Left hindlimb (tissue), 1 donor: ENCODE measurements around the gene DAPK1.

Source experiments
- DNase-seq: peaks from one replicate; pipeline ENCODE4 v3.0.0-alpha.2; 2018

DAPK1 gene

DNA sequence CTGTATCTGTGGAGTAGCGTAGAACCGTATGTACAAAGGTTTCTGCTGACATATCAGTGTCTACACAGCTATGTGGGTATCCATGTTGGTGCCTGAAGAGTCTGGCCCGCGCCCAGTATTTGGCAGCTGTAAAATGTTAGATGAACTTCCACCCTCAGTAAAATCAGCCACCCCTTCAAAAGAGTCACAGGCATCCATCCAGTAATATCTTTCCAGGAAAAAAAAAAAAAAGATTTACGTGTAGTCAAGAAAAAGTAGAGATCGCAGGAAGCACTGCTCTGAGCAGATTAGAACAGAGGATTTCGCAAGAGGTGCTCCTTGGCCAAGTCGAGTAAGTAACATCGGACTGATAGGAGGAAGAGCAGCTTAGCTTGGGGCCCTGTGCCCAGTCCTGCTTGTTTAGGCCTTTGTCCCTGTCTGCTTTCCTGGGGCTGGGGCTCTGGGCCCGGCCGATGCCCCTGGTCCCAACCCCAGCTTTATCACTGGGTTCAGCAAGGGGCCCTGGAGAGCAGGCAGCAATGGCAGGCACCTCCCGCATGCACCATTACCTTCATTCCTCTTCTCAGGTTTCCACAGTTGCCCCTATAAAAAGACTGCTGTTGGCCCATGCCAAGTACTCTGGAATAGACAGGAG, 21.2 kb downstream of the DAPK1 start:
- no peak for DNase-seq

DNA sequence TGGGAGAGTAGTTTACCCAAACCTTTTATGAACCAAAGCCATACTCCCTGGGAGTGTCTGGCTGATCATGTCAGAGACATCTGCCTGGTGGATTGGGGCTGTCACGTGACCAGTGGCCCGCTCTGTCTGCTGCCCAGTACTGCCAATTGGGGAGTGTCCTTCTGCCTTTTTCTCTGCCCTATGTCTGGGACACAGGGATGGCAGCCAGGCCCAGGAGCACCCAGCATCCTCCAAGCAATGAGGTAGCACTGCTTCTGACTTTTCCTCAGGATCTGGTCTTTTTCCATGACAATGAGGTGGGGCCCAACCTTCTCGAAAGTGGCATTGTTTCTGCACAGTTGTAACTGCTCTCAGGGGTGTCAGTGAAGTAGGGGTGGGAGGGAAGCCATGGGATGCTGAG, 21.8 kb downstream of the DAPK1 start:
- DNase-seq: no peak

DNA sequence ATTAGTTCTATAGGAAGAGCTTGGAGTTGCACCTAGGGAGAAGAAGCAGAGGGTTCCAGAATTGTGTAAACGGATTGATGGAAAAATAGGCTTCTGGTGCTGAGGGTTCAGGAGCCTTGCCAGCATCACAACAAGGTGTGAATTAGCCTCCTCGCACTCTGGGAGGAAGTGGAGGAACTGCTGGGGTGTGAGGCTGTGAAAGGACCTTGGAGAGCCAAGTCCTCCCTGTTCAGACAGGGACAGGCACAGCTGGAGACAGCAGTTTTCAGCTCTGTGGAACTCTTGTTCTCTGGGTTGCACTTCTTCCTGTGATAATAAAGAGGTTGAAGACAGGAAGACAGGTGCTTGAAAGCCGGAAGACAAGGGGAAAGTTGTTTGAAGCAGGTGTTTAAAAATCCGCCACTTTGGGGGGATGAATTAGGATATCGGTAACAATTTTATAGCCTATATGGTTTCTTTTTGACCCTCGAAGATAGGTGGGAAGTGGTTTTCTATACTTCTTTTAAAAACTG, 22.6 kb downstream of the DAPK1 start:
- no peak for DNase-seq

DNA sequence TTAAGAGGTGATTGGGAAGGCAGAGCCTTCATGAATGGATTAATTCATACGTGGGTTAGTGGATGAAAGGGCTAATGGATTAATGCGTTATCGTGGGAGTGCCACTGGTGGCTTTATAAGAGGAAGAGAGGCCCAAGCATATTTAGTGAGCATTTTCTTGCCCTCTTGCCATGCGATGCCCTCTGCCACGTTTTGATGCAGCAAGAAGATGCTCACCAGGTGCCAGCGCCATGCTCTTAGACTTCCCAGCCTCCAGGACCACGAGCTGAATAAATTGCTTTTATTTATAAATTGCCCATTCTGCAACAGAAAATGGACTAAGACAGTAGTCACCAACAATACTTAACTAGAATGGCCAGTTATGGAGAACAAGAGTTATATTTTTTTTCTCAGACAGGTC, 24.2 kb downstream of the DAPK1 start:
- no peak for DNase-seq

- no peak for DNase-seq
Observed at GRCh38 chr9:87524061-87524460, 26.4 kb downstream of the DAPK1 start.

GRCh38 chr9:87525546-87526303, 28.1 kb downstream of the DAPK1 start:
- DNase-seq: no peak

DNA sequence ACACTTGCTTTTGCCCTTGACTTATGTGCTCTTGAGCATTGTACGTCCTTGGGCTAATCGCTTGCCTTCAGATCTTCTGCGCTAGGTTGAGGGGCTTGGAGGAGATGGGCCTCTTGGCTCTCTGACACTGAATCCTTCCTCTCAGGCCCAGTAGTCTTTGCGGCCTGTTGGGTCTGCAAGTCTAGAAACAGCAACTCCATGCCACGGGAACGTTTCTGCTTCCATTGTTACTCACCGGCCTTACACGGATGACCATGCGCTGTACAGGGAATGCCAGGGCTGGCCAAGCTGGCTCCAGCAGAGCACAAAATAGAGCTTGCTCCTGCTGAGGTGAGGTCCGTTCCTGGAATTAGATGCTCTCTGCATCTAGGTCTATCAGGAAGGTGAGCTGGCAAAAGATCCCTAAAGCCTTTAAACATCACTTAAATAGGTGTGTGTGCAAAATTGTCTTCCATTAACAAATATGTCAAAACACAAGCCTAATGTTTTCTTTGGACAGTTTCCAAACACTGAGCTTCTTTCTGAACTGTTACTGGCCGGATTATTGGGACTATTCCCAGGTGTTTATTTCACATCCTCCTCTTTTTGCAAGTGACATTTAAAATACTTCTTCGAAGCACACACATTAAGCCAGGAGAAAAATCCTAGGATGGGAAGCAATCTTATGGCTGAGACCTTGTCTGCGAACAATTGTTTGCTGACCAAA, 29.7 kb downstream of the DAPK1 start:
- no peak for DNase-seq

- no peak for DNase-seq
Observed at GRCh38 chr9:87528969-87529368, 31.3 kb downstream of the DAPK1 start.

- no peak for DNase-seq
Observed at GRCh38 chr9:87529671-87530070, 32.0 kb downstream of the DAPK1 start.

DNA sequence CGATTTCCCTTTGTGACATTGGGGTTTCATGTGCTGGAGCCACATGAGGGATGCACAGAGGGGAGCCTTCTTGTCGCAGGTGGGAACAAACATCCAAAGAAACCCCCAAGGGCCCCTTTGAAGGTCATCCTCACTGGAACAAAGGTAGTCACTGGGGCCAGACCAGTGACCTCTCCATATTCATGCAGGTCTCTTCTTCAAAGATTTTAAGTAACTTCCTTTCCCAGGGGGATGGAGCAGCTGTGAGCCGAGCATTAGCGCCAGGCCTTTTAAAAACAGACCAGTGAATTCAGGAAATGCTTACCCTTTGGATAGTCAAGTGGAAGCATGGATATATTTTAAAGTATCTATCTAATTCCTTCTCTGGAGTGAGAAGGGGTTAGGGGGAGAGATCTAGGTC, 33.0 kb downstream of the DAPK1 start:
- no peak for DNase-seq

- DNase-seq: no peak
Observed at GRCh38 chr9:87531370-87532295, 34.0 kb downstream of the DAPK1 start.

GRCh38 chr9:87533271-87533670, 35.6 kb downstream of the DAPK1 start:
- DNase-seq: no peak

- no peak for DNase-seq
Observed at GRCh38 chr9:87534036-87534435, 36.4 kb downstream of the DAPK1 start.

DNA sequence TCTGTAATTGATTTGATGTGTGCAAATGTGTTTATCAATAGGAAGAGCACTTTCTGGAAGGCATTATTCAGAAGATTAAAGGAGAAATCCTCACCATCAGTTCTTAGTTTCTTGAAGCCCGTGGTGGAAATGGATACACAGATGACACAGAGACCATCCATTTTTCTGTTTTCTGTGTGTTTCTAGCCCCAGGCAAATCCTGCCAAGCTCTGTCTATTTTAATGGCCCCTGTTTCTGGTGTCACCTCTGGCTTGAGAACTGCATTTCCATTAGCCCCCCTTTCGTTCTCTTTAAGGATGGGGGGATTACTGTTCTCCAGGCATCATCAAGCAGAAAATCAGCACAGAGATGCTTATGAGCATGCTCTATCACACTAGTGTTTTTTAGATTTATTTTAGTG, 37.3 kb downstream of the DAPK1 start:
- no peak for DNase-seq

GRCh38 chr9:87535817-87536539, 38.3 kb downstream of the DAPK1 start:
- DNase-seq: no peak

GRCh38 chr9:87537625-87538024, 40.0 kb downstream of the DAPK1 start:
- no peak for DNase-seq

DNA sequence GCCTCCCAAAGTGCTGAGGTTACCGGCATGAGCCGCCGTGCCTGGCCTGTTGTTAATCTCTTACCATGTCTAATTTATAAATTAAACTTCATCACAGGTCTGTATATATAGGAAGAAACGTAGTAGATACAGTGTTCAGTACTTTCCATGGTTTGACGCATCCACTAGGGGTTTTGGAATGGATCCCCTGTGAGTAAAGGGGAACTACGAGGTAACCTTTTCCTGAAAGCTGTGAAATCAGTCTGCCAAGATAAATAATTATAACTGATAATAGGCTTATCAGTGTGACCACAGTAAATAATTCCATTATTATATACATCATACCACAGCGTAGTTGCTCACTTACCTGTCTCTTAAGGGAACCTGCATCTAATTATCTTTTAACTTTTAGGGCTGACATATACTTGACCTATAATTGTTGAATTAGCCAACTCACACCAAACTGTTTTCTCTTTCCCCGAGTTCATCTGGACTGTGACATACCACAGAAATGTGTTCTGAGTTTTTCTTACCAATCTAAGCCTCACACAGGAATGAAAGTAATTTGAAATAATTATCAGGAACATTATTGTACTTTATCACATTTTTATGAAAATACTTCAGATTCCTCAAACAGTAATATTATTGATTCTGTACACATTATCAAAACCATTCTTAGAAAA, 42.9 kb downstream of the DAPK1 start:
- no peak for DNase-seq

- DNase-seq: no peak
Observed at GRCh38 chr9:87541663-87542062, 44.0 kb downstream of the DAPK1 start.

DNA sequence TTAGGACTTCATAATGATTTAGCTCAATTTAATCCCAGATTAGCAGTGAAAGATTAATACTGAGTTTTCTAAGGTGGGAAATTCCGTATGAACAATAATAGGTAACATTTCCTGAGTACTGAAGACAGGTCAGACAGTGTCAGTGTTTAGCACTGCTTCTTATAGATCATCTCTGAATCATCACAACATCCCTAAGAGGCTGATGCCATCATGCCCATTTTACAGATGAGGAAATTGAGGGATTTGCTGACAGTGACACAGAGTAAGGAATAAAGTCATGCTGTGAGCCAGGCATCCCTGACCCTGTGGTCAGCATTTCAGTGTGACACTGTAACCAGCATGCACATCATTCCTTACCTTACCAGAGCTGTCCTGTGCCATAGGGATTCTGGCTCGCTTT, 44.5 kb downstream of the DAPK1 start:
- DNase-seq: no peak

- no peak for DNase-seq
Observed at GRCh38 chr9:87543251-87543650, 45.6 kb downstream of the DAPK1 start.

GRCh38 chr9:87545858-87546257, 48.2 kb downstream of the DAPK1 start:
- DNase-seq: no peak

DNA sequence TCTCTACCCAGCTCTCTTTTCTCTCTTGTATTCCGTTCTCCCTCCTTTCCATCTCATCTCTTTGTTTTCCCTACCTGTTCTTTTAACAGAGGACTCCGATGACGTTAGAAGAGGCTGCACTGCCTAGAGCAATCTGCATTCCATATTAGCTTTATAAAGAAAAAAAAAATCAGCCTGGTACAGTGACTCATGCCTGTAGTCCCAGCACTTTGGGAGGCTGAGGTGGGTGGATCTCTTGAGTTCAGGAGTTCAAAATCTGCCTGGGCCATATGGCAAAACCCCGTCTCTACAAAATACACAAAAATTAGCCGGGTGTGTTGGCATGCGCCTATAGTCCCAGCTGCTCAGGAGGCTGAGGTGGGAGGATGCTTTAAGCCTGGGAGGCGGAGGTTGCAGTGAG, 49.0 kb downstream of the DAPK1 start:
- no peak for DNase-seq
